Suprapubic skin (tissue), 3 donors: Measurements from ENCODE around the gene DNAJC18.

Source experiments
- POLR2A ChIP-seq, 2 donors: fragments of 450-650 bp; IDR thresholded peaks; one replicate each; pipeline ENCODE4 v1.6.1; 2017; ENCODE audit warnings: antibody characterized with exemption in 2 of 2, mild to moderate bottlenecking in 2 of 2, moderate library complexity in 2 of 2
- TF ChIP-seq, protein P1 (sequence below), 2 donors: fragments of 200-600 bp in 1 of 2; fragments of 450-650 bp in 1 of 2; sonication (generic) in 1 of 2; IDR thresholded peaks; one replicate each; pipeline ENCODE4 v1.5.1; 2016 to 2019; ENCODE audit warnings: antibody characterized with exemption in 2 of 2, mild to moderate bottlenecking in 1 of 2, moderate library complexity in 1 of 2

DNA sequence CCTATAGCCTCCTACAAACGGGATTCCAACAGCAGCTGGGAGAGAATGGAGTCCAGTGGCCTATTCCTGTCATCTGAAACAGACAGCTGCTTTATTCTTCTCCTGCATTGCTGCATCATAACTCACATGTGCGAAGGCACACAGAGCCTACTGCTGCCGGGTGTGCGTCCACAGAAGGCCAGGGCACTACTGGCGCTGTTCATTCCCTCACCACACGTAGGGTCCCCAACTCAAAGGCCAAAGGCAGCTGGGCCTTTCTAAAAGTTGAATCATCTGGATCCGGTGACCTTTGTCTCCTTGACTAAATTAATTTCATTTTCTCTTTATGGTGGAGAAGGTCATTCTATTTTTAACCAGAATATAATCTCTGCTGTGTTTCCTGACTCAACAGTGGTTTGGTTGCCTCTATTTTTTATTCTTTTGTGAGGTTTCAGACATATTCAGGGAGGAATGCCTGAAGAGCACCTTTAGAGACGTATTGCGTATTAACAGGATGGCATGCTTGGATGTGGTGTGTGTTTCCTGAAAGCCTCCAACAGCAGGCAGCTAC is 24.7 kb downstream of the DNAJC18 start:
- TF ChIP-seq, protein P1, sequence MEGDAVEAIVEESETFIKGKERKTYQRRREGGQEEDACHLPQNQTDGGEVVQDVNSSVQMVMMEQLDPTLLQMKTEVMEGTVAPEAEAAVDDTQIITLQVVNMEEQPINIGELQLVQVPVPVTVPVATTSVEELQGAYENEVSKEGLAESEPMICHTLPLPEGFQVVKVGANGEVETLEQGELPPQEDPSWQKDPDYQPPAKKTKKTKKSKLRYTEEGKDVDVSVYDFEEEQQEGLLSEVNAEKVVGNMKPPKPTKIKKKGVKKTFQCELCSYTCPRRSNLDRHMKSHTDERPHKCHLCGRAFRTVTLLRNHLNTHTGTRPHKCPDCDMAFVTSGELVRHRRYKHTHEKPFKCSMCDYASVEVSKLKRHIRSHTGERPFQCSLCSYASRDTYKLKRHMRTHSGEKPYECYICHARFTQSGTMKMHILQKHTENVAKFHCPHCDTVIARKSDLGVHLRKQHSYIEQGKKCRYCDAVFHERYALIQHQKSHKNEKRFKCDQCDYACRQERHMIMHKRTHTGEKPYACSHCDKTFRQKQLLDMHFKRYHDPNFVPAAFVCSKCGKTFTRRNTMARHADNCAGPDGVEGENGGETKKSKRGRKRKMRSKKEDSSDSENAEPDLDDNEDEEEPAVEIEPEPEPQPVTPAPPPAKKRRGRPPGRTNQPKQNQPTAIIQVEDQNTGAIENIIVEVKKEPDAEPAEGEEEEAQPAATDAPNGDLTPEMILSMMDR (IDR thresholded peaks at IDR 0.05) = no peak
- TF ChIP-seq POLR2A (IDR thresholded peaks at IDR 0.05) = no peak
